Glomerular visceral epithelial cell (primary cell): ENCODE results near the gene TUFM.
"Not testable (repeated sequence)": the region's sequence is repeated elsewhere in the genome, so short reads cannot be mapped to it uniquely, and the experiment has no call there.

Experiments
- DNase-seq: peaks from one replicate; pipeline ENCODE4 v3.0.0-alpha.2; 2016; ENCODE audit errors: extremely low spot score

TUFM gene

GRCh38 chr16:28846080-28846932 is at the start of gene TUFM:
Gene TUFM (minus strand): TSS chr16:28846348. CDS start chr16:28846269, 79 bp downstream.
- DNase-seq: peak; percentile 98

GRCh38 chr16:28895609-28896008 is 49.5 kb upstream of the TUFM start:
- no peak for DNase-seq

- DNase-seq: no peak
Measured at GRCh38 chr16:28893291-28893690, 47.1 kb upstream of the TUFM start.

- DNase-seq: no peak
Measured at GRCh38 chr16:28891964-28892890, 46.1 kb upstream of the TUFM start.

GRCh38 chr16:28890355-28890754 is 44.2 kb upstream of the TUFM start:
- not testable (repeated sequence) for DNase-seq

- no peak for DNase-seq
Measured at GRCh38 chr16:28886945-28887344, 40.8 kb upstream of the TUFM start.

GRCh38 chr16:28884045-28884444 is 37.9 kb upstream of the TUFM start:
- no peak for DNase-seq

GRCh38 chr16:28883221-28883996 is 37.3 kb upstream of the TUFM start:
- no peak for DNase-seq

GRCh38 chr16:28882551-28883160 is 36.5 kb upstream of the TUFM start:
- no peak for DNase-seq

- DNase-seq: not testable (repeated sequence)
Measured at GRCh38 chr16:28881565-28881964, 35.4 kb upstream of the TUFM start.

GRCh38 chr16:28880955-28881354 is 34.8 kb upstream of the TUFM start:
- DNase-seq: no peak

GRCh38 chr16:28880589-28880915 is 34.4 kb upstream of the TUFM start:
- no peak for DNase-seq

GRCh38 chr16:28879841-28880588 is 33.9 kb upstream of the TUFM start:
- peak; percentile 86 for DNase-seq

GRCh38 chr16:28879261-28879840 is 33.2 kb upstream of the TUFM start:
- no peak for DNase-seq

GRCh38 chr16:28878083-28878926 is 32.2 kb upstream of the TUFM start, which contains the start of gene ATP2A1:
Gene ATP2A1 (plus strand): TSS chr16:28878488. CDS start chr16:28878672, 184 bp downstream.
- DNase-seq: no peak

GRCh38 chr16:28877655-28878000 is 31.5 kb upstream of the TUFM start:
- no peak for DNase-seq

- DNase-seq: no peak
Measured at GRCh38 chr16:28876973-28877654, 31.0 kb upstream of the TUFM start.

- no peak for DNase-seq
Measured at GRCh38 chr16:28876019-28876659, 30.0 kb upstream of the TUFM start.
